Ascending aorta (tissue), 2 donors: ENCODE data around the gene RNF225. TPM values are rescaled to one million over a fixed set of nuclear protein-coding genes. Genes with fewer than 3 reads are reported as not detected.

Source experiments
- DNase-seq, 2 donors: peaks; one replicate each; pipeline ENCODE4 v3.0.0-alpha.2; 2019; ENCODE audit warnings: low spot score in 2 of 2
- H3K27ac ChIP-seq, 2 donors: fragments of 200-600 bp; sonication (generic); one replicate each; pipeline ENCODE4 v1.5.1; 2016 to 2017; ENCODE audit warnings: mild to moderate bottlenecking in 1 of 2
- H3K27me3 ChIP-seq: fragments of 200-600 bp; sonication (generic); one replicate; pipeline ENCODE4 v1.5.1; 2017
- H3K36me3 ChIP-seq, 2 donors: fragments of 200-600 bp; sonication (generic); one replicate each; pipeline ENCODE4 v1.5.1; 2016
- H3K4me1 ChIP-seq, 2 donors: fragments of 200-600 bp; sonication (generic); one replicate each; pipeline ENCODE4 v1.5.1; 2016 to 2017; ENCODE audit warnings: mild to moderate bottlenecking in 1 of 2
- H3K4me3 ChIP-seq, 2 donors: fragments of 200-600 bp; sonication (generic); one replicate each; pipeline ENCODE4 v1.5.1; 2016 to 2017; ENCODE audit warnings: mild to moderate bottlenecking in 1 of 2
- H3K9me3 ChIP-seq, 2 donors: fragments of 200-600 bp; sonication (generic); one replicate each; pipeline ENCODE4 v1.5.1; 2016
- CTCF ChIP-seq, 3 experiments: fragments of 200-600 bp in 2 of 3; fragments of 450-650 bp in 1 of 3; sonication (generic) in 2 of 3; IDR thresholded peaks; one replicate each; pipeline ENCODE4 v1.5.1; 2016 to 2019; ENCODE audit warnings: antibody characterized with exemption in 3 of 3, mild to moderate bottlenecking in 1 of 3, moderate library complexity in 1 of 3
- intact Hi-C: fragments of 100-400 bp; cut with DNase I; formaldehyde crosslinking; loops from one replicate; pipeline ENCODE4 v1.15.1; 2023
- total RNA-seq: library from RNA; depleted of rRNA; stranded (reverse); fragments of >200 nt; gene quantifications from one replicate; pipeline ENCODE4 v1.1.0, GENCODE V29; 2016

The RNF225 gene
- total RNA-seq, 1 donor from 2014 or later = not detected

GRCh38 chr19:58354478-58355030 lies 40.9 kb upstream of the RNF225 start:
- Histone ChIP-seq H3K4me1 (peaks cover 0 to 7% of the 10 kb centered on the region in 2 donors), H3K36me3 (no peaks in the 10 kb centered on the region), H3K9me3 (no peaks in the 10 kb centered on the region), H3K27me3 (no peaks in the 10 kb centered on the region), H3K4me3 (no peak overlapping the region), H3K27ac (no peak overlapping the region)
- no peak for TF ChIP-seq CTCF (IDR thresholded peaks at IDR 0.05)
- no peak for DNase-seq
- intact Hi-C loops = no loop called here

DNA sequence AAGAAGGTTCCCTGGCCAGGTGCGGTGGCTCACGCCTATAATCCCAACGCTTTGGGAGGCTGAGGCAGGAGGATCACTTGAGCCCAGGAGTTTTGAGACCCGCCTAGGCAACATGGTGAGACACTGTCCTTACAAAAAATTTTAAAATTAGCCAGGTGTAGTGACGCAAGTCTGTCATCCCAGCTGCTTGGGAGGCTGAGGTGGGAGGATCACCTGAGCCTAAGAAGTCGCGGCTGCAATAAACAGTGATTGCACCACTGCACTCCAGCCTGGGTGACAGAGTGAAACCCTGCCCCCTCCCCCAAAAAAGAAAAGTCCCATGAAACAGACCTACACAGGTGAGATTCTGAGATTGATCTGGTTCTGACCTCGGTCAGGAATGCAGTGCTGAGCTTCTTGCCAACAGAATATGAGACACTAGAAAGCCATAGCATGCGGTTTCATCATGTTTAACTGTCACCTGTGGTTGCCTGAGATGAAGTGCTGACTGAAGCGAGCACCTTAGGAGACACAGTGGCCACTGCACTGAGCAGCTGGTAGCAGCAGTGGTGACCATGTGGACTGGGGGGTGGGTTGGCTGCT lies 40.1 kb upstream of the RNF225 start:
- DNase-seq = no peak
- Histone ChIP-seq H3K9me3 (no peaks in the 10 kb centered on the region), H3K27me3 (no peaks in the 10 kb centered on the region), H3K27ac (no peak overlapping the region), H3K36me3 (no peaks in the 10 kb centered on the region), H3K4me1 (peaks cover 0 to 5% of the 10 kb centered on the region in 2 donors), H3K4me3 (no peak overlapping the region)
- intact Hi-C loops = no loop called here
- TF ChIP-seq CTCF (IDR thresholded peaks at IDR 0.05) = no peak

DNA sequence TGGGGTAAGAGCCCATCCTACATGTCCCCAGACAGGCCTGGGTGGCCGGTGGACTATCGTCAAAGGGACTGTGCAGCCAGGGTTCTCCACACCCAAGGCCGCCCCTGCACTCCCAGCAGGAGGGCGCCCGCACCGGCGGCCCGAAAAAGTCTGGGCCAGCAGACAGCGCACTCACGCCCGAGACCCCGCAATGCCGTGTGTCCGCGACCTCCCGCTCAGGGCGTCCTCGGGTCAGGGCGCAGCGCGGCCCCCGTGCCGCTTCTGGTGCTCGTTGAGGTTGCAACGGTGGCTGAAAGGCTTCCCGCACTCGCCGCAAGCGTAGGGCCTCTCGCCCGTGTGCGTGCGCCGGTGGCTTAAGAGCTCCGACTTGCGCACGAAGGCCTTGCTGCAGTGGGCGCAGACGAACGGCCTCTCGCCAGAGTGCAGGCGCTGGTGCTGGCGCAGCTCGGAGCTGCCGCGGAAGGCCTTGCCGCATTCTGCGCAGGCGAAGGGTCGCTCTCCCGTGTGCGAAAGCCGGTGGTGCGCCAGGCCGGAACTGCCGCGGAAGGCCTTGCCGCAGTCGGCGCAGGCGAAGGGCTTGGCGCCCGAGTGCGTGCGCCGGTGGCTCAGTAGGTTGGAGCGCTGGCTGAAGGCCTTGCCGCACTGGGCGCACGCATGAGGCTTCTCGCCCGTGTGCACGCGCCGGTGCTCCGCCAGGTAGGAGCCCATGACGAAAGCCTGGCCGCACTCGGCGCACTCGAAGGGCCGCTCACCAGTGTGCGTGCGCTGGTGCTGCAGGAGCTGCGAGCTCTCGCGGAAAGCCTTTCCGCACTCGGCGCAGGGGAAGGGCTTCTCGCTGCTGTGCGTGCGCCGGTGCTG lies 39.3 kb upstream of the RNF225 start:
- no peak for DNase-seq
- no peak for TF ChIP-seq CTCF (IDR thresholded peaks at IDR 0.05)
- H3K27me3 ChIP-seq = no peaks in the 10 kb centered on the region
- no peaks in the 10 kb centered on the region for H3K9me3 ChIP-seq
- peaks cover 0 to 6% of the 10 kb centered on the region in 2 donors for H3K4me1 ChIP-seq
- no peak overlapping the region for H3K27ac ChIP-seq
- intact Hi-C loops = no loop called here
- H3K36me3 ChIP-seq = no peaks in the 10 kb centered on the region
- peak overlapping the region in 1 of 2 donors; percentile 45 for H3K4me3 ChIP-seq

GRCh38 chr19:58356766-58357480 lies 38.5 kb upstream of the RNF225 start:
- H3K36me3 ChIP-seq = no peaks in the 10 kb centered on the region
- H3K27me3 ChIP-seq = no peaks in the 10 kb centered on the region
- intact Hi-C loops = no loop called here
- no peak for DNase-seq
- no peak overlapping the region for H3K27ac ChIP-seq
- peak overlapping the region in 1 of 2 donors; percentile 45 for H3K4me3 ChIP-seq
- peaks cover 0 to 11% of the 10 kb centered on the region in 2 donors for H3K4me1 ChIP-seq
- H3K9me3 ChIP-seq = no peaks in the 10 kb centered on the region
- no peak for TF ChIP-seq CTCF (IDR thresholded peaks at IDR 0.05)

- no peak overlapping the region for H3K4me3 ChIP-seq
- no peaks in the 10 kb centered on the region for H3K9me3 ChIP-seq
- no peak for DNase-seq
- no peaks in the 10 kb centered on the region for H3K36me3 ChIP-seq
- TF ChIP-seq CTCF (IDR thresholded peaks at IDR 0.05) = no peak
- no peaks in the 10 kb centered on the region for H3K27me3 ChIP-seq
- H3K4me1 ChIP-seq = peaks cover 0 to 11% of the 10 kb centered on the region in 2 donors
- intact Hi-C loops = no loop called here
- H3K27ac ChIP-seq = no peak overlapping the region
Measured at GRCh38 chr19:58357481-58358145, 37.8 kb upstream of the RNF225 start.
